HG03432 (cell line): ENCODE measurements around the gene CPED1.
"Not testable (repeated sequence)": the region's sequence is repeated elsewhere in the genome, so short reads cannot be mapped to it uniquely, and the experiment has no call there.

Experiments
- ATAC-seq: cut with Tn5 transposase; IDR thresholded peaks from one replicate; pipeline ENCODE4 v1.9.1; 2021; ENCODE audit warnings: mild to moderate bottlenecking, moderate library complexity; ENCODE audit not compliant: unreplicated experiment

Gene CPED1

GRCh38 chr7:121036776-121037175 is 48.3 kb downstream of the CPED1 start:
- not testable (repeated sequence) for ATAC-seq

DNA sequence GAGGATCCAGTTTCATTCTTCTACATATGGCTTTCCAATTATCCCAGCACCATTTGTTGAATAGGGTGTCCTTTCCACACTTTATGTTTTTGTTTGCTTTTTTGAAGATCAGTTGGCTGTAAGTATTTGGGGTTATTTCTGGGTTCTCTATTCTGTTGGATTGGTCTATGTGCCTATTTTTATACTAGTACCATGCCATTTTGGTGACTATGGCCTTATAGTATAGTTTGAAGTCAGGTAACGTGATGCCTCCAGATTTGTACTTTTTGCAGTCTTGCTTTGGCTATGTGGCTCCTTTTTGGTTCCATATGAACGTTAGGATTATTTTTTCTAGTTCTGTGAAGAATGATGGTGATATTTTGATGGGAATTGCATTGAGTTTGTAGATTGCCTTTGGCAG is 48.8 kb downstream of the CPED1 start:
- not testable (repeated sequence) for ATAC-seq

GRCh38 chr7:121037957-121038716 is 49.6 kb downstream of the CPED1 start:
- no peak for ATAC-seq

- ATAC-seq = no peak
Observed at GRCh38 chr7:121038717-121039509, 50.4 kb downstream of the CPED1 start.

DNA sequence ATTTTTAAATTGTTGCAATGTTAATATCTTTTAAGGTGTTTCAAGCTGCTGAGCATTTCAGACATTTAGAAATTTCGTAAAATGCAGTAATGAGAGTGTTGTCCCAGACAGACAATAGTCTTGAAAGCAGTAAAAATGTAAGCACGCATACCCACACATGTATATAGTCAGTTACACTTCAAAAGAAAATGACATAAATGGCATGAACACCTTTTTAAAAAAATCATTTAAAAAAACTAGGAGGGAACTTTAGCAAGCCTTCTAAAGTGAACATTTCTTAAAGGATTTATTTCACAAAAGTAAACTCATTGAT is 51.0 kb downstream of the CPED1 start:
- no peak for ATAC-seq

DNA sequence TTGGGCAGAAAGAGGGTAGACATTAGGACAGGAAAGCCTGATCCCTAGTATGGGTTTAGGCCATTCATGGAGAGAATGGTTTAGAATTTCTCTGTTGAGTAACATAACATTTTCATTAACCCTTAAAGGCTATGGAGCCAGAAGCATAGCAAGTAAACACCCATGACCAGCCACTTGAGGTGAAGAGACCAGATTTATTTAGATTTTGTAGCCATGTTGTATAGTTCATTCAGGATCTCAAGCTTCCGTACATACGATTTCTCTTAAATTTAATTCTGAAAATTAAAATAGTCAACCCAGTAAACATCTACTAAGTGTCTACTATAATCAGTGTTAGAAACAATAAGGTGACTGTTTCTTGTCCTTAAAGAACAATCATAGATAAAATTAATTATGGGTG is 51.5 kb downstream of the CPED1 start:
- no peak for ATAC-seq

GRCh38 chr7:121041516-121042148 is 53.1 kb downstream of the CPED1 start:
- no peak for ATAC-seq

- no peak for ATAC-seq
Observed at GRCh38 chr7:121042195-121042594, 53.7 kb downstream of the CPED1 start.

GRCh38 chr7:121042899-121043298 is 54.4 kb downstream of the CPED1 start:
- no peak for ATAC-seq

DNA sequence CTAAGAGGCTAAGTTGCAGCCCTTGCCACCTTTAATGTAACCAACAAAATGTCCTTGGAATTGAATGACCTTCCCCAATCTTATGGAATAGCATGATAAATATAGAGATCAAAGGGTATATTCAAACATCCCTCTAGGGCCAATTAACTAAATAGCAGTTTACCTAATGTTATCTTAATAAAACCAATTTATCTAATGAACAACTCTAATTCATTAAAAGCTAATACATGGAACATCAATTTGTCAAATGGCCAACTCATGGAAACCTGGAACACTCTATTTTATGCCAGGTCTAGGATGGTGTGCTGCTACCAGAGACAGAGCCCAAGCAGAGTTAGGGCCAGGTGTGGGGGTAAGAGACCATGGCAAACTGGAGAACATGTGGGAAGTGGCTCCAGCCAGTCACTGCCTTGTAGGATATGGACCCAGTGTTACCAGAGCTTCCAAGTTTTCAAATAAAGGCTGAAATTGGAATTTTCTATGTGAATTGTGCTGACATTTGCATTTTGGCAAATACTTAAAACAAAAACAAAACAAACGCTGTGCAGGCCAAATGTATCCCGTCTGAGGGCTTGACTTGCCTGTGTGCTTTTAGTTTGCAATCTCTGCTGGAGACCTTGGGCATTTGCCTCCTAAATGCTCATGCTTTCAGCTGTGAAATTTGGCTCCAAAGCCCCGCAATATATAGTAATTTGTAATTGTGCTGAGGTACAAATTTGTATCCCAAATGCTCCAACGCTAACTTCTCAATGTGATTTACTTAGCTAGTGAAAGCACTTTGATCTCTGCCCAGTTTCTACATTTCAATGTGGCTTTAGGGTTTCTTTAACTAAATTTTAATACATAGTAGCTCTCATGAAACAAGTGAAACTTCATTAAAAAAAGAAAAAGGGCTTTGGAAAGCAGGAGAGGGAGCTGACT is 55.1 kb downstream of the CPED1 start:
- ATAC-seq = no peak

DNA sequence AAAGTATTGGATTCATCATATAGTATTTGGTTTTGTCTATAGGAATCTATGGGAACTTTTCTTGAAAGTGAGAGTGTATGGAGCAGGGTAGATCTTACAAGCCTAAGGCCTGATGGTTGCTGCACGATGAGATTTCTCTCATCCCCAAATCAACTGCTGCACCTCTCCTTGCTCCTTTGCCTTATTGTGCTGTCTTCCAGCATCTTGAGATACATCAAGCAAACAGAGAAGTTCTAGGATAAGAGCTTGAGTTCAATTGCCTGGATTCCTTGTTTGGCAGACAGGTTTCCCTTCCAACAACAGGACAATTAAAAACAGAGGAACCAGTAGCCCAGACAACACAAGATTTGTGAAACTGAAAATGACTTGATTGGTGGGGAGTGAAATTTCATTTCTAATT is 56.6 kb downstream of the CPED1 start:
- ATAC-seq = no peak

GRCh38 chr7:121046009-121046408 is 57.5 kb downstream of the CPED1 start:
- no peak for ATAC-seq

- no peak for ATAC-seq
Observed at GRCh38 chr7:121046893-121047468, 58.5 kb downstream of the CPED1 start.

DNA sequence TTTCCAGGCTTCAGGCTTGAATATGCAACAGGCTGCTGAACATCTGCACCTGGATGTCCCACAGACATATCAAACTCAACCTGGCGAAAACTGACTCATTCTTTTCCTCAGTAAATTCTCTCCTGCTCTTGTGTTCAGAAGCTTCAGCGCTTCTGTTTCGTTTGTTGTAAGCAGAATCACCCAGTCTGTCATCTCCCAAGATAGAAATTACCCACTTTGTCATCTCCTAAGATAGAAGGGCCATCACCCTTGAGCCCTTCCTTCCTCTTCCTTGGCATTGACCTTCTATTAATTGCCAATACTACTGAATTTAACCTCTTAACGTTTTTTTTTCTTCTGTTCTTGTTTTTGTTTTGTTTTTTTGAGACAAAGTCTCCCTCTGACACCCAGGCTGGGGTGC is 59.7 kb downstream of the CPED1 start:
- ATAC-seq = no peak

GRCh38 chr7:121049028-121049791 is 60.7 kb downstream of the CPED1 start:
- ATAC-seq = no peak

DNA sequence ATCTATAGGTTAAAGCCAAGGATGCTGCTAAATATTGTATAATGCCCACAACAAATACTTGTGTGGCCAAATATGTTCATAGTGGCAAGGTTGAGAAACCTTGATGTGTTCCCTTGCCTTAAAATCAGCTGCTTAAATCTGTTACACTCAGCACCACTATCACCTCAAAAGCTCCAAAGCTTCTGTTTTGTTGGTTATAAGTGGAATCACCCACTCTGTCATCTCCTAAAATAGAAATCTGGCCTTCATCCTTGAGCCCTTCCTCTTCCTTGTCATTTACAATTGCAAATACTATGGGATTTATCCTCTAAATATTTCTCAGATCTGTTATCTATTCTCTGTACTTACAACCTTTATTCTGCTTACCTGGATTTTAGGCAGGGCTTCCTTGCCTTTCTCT is 61.4 kb downstream of the CPED1 start:
- no peak for ATAC-seq

DNA sequence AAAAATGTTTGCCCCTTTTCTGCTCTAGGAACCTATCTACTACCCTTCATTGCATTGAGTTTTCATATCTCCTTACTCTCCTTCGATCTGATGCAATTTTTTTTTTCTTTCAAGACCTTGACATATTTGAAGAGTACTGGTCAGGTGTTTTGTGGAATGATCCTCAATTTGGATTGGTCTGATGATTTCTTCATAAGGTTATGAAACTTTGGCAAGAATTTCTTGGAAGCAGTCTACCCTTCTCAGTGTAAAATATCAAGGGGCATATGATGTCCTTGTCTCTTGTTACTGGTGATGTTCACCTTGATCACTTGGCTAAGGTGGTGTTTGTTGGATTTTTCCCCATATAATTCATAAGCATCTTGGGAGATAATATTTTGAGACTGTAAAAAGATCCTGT is 64.7 kb downstream of the CPED1 start:
- no peak for ATAC-seq

DNA sequence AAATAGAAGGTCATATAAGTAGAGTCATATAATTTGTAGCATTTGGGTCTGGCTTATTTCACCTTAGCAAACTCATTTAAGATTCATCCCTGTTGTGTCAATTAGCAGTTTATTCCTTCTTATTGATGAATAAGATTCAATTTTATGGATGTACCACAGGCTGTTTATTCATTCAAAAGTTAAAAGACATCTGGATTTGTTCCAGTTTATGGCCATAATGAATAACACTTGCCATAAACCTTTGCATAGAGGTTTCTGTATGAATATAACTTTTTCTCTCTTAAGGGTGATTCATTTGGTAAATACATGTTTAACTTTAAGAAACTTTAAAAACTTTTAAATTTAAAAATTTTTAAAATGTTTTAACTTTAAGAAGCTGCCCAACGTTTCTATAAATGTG is 66.4 kb downstream of the CPED1 start:
- peak; percentile 42 for ATAC-seq

DNA sequence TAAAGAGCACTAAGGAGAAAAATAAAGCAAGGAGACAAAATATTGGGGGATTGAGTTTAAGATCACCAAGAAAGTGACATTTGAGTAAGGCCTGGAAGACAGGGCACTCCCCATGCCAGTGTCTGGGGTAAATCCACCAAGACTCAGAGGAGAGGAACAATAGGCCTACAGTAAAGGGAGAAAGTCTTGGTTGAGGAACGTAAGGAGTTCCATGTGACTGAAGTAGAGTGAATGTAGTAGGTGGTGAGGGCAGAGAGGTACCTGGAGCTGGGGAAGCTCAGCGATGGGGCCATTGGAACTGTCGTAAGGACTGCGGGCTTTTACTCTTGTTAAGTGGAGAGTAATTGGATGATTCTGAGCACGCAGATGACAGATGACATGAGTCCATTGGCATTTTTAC is 69.4 kb downstream of the CPED1 start:
- ATAC-seq = no peak

- no peak for ATAC-seq
Observed at GRCh38 chr7:121058975-121059374, 70.5 kb downstream of the CPED1 start.
